Liver (tissue), 9 donors: ENCODE measurements around the gene LDLRAD4. TPM values are rescaled to one million over a fixed set of nuclear protein-coding genes. Genes with fewer than 3 reads are reported as not detected.

Experiments used
- DNase-seq: peaks from one replicate; pipeline ENCODE4 v3.0.0-alpha.2; 2017; ENCODE audit warnings: low spot score
- H3K27ac ChIP-seq, 2 donors: one replicate each; pipeline ENCODE4 v1.7.0; 2013; ENCODE audit warnings: inconsistent platforms in 2 of 2, low read length in 2 of 2, control low read depth in 1 of 2, low read depth in 1 of 2, mild to moderate bottlenecking in 1 of 2
- H3K27me3 ChIP-seq, 4 donors: one replicate each; pipeline versions ENCODE4 v1.6.1 to v1.7.0; 2013; ENCODE audit warnings: low read length in 3 of 4, inconsistent platforms in 1 of 4, mild to moderate bottlenecking in 1 of 4, moderate library complexity in 1 of 4; ENCODE audit not compliant: control insufficient read depth in 4 of 4, insufficient read depth in 4 of 4
- H3K36me3 ChIP-seq, 4 donors: one replicate each; pipeline versions ENCODE4 v1.6.1 to v1.7.0; 2013; ENCODE audit warnings: low read length in 3 of 4, mild to moderate bottlenecking in 3 of 4, low read depth in 1 of 4, moderate library complexity in 1 of 4; ENCODE audit not compliant: control insufficient read depth in 4 of 4, insufficient read depth in 3 of 4
- H3K4me1 ChIP-seq, 4 donors: one replicate each; pipeline versions ENCODE4 v1.6.1 to v1.7.0; 2013; ENCODE audit warnings: low read length in 3 of 4, mild to moderate bottlenecking in 3 of 4, moderate library complexity in 1 of 4; ENCODE audit not compliant: control insufficient read depth in 4 of 4, insufficient read depth in 4 of 4
- H3K4me3 ChIP-seq, 3 donors: one replicate each; pipeline versions ENCODE4 v1.6.1 to v1.7.0; 2013; ENCODE audit warnings: low read length in 3 of 3, control low read depth in 1 of 3, low read depth in 1 of 3, mild to moderate bottlenecking in 1 of 3
- H3K9ac ChIP-seq, 2 donors: one replicate each; pipeline ENCODE4 v1.7.0; 2013; ENCODE audit warnings: low read length in 2 of 2, mild to moderate bottlenecking in 2 of 2, moderate library complexity in 2 of 2, control low read depth in 1 of 2, low read depth in 1 of 2
- H3K9me3 ChIP-seq, 4 donors: one replicate each; pipeline versions ENCODE4 v1.6.1 to v1.7.0; 2013; ENCODE audit warnings: low read length in 3 of 4; ENCODE audit not compliant: control insufficient read depth in 4 of 4
- ATF3 ChIP-seq: IDR thresholded peaks from 2 replicates; pipeline ENCODE4 v1.6.1; 2016; ENCODE audit warnings: antibody characterized with exemption
- EGR1 ChIP-seq, 2 donors: IDR thresholded peaks; 2 replicates each; pipeline ENCODE4 v1.6.1; 2016 to 2018; ENCODE audit warnings: antibody characterized with exemption in 2 of 2, low read depth in 2 of 2
- FOXA1 ChIP-seq: IDR thresholded peaks from 2 replicates; pipeline ENCODE4 v1.6.1; 2016; ENCODE audit warnings: antibody characterized with exemption
- GABPA ChIP-seq, 2 donors: IDR thresholded peaks in 1 of 2; conservative IDR thresholded peaks in 1 of 2; 2 replicates each; pipeline ENCODE4 v1.6.1; 2016; ENCODE audit warnings: antibody characterized with exemption in 2 of 2, mild to moderate bottlenecking in 1 of 2, moderate library complexity in 1 of 2
- HNF4A ChIP-seq, 2 donors: conservative IDR thresholded peaks; 2 replicates each; pipeline ENCODE4 v1.6.1; 2016; ENCODE audit warnings: antibody characterized with exemption in 2 of 2, mild to moderate bottlenecking in 2 of 2
- HNF4G ChIP-seq: IDR thresholded peaks from 2 replicates; pipeline ENCODE4 v1.6.1; 2016; ENCODE audit warnings: antibody characterized with exemption
- NR2F2 ChIP-seq: IDR thresholded peaks from 2 replicates; pipeline ENCODE4 v1.6.1; 2016; ENCODE audit warnings: antibody characterized with exemption
- RAD21 ChIP-seq, 2 donors: IDR thresholded peaks; 2 replicates each; pipeline ENCODE4 v1.6.1; 2016; ENCODE audit warnings: antibody characterized with exemption in 2 of 2, mild to moderate bottlenecking in 2 of 2
- RXRA ChIP-seq, 2 donors: IDR thresholded peaks; 2 replicates each; pipeline ENCODE4 v1.6.1; 2017 to 2018; ENCODE audit warnings: antibody characterized with exemption in 2 of 2, mild to moderate bottlenecking in 1 of 2
- TAF1 ChIP-seq: conservative IDR thresholded peaks from 2 replicates; pipeline ENCODE4 v1.6.1; 2016; ENCODE audit warnings: antibody characterized with exemption, mild to moderate bottlenecking
- YY1 ChIP-seq: IDR thresholded peaks from 2 replicates; pipeline ENCODE4 v1.6.1; 2016; ENCODE audit warnings: antibody characterized with exemption, mild to moderate bottlenecking
- WGBS: extraction: QIAGEN DNeasy Blood & Tissue Kit; methylation state at CpG from one replicate; pipeline ENCODE4 v1.1.7; 2013; 5-methylcytosine and 5-hydroxymethylcytosine counted together
- polyA plus RNA-seq, 2 donors: library from polyadenylated mRNA; stranded (reverse) in 1 of 2; unstranded in 1 of 2; fragments of 200-250 nt in 1 of 2; fragments of >200 nt in 1 of 2; fragmentation: Nextera tagmentation in 1 of 2; extraction: Ambion mirVana in 1 of 2; gene quantifications; one replicate each; pipeline versions ENCODE4 v1.2.1 to v1.2.3, GENCODE V29; 2013 to 2015
- total RNA-seq, 2 donors: library from RNA; depleted of rRNA; stranded (reverse); fragments of >200 nt; gene quantifications; one replicate each; pipeline ENCODE4 v1.2.3, GENCODE V29; 2014
- TF ChIP-seq, protein P1 (sequence below): IDR thresholded peaks from 2 replicates; pipeline ENCODE4 v1.6.1; 2016; ENCODE audit warnings: antibody characterized with exemption
- TF ChIP-seq, protein P2 (sequence below): IDR thresholded peaks from 2 replicates; pipeline ENCODE4 v1.6.1; 2016; ENCODE audit warnings: antibody characterized with exemption
- donor health status: healthy.
- donor health status: healthy.
- donor health status: healthy.
- donor health status: healthy.
- donor health status: healthy.

The LDLRAD4 gene
- total and polyA plus RNA-seq, 4 donors, result 4.8 to 41.7 (median 12.7) TPM

GRCh38 chr18:13548966-13549879 lies 330.7 kb downstream of the LDLRAD4 start:
- no peaks in the 10 kb centered on the region for H3K36me3 ChIP-seq

DNA sequence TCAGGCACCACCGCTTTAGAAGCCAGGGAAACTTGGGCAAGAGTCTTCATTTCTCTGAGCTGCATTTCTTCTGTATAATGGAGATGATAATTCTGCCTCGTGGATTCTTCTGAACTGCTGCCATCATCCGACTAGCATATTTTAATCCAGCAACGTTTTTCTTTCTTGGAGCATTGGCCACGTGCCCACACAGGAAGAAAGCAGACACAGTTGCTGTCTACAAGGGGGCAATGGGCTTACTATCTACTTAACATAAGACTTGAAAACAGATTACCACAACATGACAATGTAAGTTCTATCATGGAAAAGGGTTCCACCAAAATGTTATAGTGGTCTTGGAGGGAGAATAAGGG lies 331.3 kb downstream of the LDLRAD4 start:
- Histone ChIP-seq H3K9ac (no peak overlapping the region), H3K4me3 (no peak overlapping the region), H3K36me3 (no peaks in the 10 kb centered on the region), H3K27ac (no peak overlapping the region), H3K9me3 (no peaks in the 10 kb centered on the region), H3K4me1 (peaks cover 6 to 38% (median 25%) of the 10 kb centered on the region in 4 donors), H3K27me3 (no peaks in the 10 kb centered on the region)
- TF ChIP-seq TAF1, result no peak
- TF ChIP-seq, protein P1, sequence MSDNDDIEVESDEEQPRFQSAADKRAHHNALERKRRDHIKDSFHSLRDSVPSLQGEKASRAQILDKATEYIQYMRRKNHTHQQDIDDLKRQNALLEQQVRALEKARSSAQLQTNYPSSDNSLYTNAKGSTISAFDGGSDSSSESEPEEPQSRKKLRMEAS, result no peak
- TF ChIP-seq HNF4A (conservative IDR thresholded peaks at IDR 0.05), result no peak
- TF ChIP-seq NR2F2, result no peak
- no peak for TF ChIP-seq RXRA (IDR thresholded peaks at IDR 0.05)
- TF ChIP-seq ATF3, result no peak
- TF ChIP-seq, protein P2, sequence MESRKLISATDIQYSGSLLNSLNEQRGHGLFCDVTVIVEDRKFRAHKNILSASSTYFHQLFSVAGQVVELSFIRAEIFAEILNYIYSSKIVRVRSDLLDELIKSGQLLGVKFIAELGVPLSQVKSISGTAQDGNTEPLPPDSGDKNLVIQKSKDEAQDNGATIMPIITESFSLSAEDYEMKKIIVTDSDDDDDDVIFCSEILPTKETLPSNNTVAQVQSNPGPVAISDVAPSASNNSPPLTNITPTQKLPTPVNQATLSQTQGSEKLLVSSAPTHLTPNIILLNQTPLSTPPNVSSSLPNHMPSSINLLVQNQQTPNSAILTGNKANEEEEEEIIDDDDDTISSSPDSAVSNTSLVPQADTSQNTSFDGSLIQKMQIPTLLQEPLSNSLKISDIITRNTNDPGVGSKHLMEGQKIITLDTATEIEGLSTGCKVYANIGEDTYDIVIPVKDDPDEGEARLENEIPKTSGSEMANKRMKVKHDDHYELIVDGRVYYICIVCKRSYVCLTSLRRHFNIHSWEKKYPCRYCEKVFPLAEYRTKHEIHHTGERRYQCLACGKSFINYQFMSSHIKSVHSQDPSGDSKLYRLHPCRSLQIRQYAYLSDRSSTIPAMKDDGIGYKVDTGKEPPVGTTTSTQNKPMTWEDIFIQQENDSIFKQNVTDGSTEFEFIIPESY, result no peak
- DNase-seq, result no peak
- 35% methylated on average over 5 of the region's 5 CpGs for WGBS

More at GRCh38 chr18:13548966-13549879, 330.7 kb downstream of the LDLRAD4 start:
- no peak overlapping the region for H3K4me3 ChIP-seq
- H3K4me1 ChIP-seq, result peaks cover 6 to 41% (median 25%) of the 10 kb centered on the region in 4 donors
- no peak overlapping the region for H3K27ac ChIP-seq
- H3K9ac ChIP-seq, result no peak overlapping the region
- DNase-seq, result no peak
- H3K27me3 ChIP-seq, result no peaks in the 10 kb centered on the region
- TF ChIP-seq EGR1 (IDR thresholded peaks at IDR 0.05; ENCODE audit: low read depth in 2 of 2) (no peak), HNF4G (no peak), RAD21 (IDR thresholded peaks at IDR 0.05) (no peak), HNF4A (conservative IDR thresholded peaks at IDR 0.05) (no peak), GABPA (IDR thresholded peaks at IDR 0.05 in 1 of 2, conservative IDR thresholded peaks at IDR 0.05 in 1 of 2) (no peak), FOXA1 (no peak), YY1 (no peak), ATF3 (no peak)
- WGBS, result 63% methylated on average over 7 of the region's 7 CpGs
- no peaks in the 10 kb centered on the region for H3K9me3 ChIP-seq
